HepG2 (cell line): ENCODE measurements around the gene PSMC5.
"Not testable (repeated sequence)": the region's sequence is repeated elsewhere in the genome, so short reads cannot be mapped to it uniquely, and the experiment has no call there.

ENCODE experiments used
- CTCF ChIP-seq: sonication (generic); formaldehyde crosslinking; IDR thresholded peaks from 2 replicates; pipeline ENCODE4 v1.5.0; 2020; ENCODE audit warnings: mild to moderate bottlenecking, missing genetic modification reagents, moderate library complexity
- ELF3 ChIP-seq: IDR thresholded peaks from 2 replicates; pipeline ENCODE4 v1.6.1; 2016; ENCODE audit warnings: missing genetic modification reagents, missing compliant biosample characterization
- FOXM1 ChIP-seq: sonication (generic); formaldehyde crosslinking; IDR thresholded peaks from 2 replicates; pipeline ENCODE4 v1.5.0; 2020; ENCODE audit warnings: missing genetic modification reagents
- MXI1 ChIP-seq: IDR thresholded peaks from 3 replicates; pipeline ENCODE4 v1.6.1; 2012; ENCODE audit warnings: low read depth, low read length, inconsistent platforms, borderline replicate concordance
- PATZ1 ChIP-seq: sonication (generic); formaldehyde crosslinking; IDR thresholded peaks from 2 replicates; pipeline ENCODE4 v1.4.0; 2020; ENCODE audit warnings: missing genetic modification reagents
- PTBP1 ChIP-seq: fragments of 200-400 bp; formaldehyde crosslinking; IDR thresholded peaks from 2 replicates; pipeline ENCODE4 v1.6.1; 2018; ENCODE audit warnings: low read length, low read depth; ENCODE audit not compliant: poor library complexity, severe bottlenecking
- ZNF121 ChIP-seq: sonication (generic); formaldehyde crosslinking; IDR thresholded peaks from 2 replicates; pipeline ENCODE4 v1.5.0; 2020; ENCODE audit warnings: mild to moderate bottlenecking, missing genetic modification reagents

- not testable (repeated sequence) for TF ChIP-seq MXI1; ZNF121 (CRISPR knock-in tag); PTBP1; FOXM1 (CRISPR knock-in tag); ELF3 (CRISPR knock-in tag); PATZ1; CTCF
Observed at GRCh38 chr17:63873577-63873976, 46.3 kb downstream of the PSMC5 start, which contains the start of gene CSH2.
